OCI-LY7 (cell line): ENCODE measurements around the gene CECR2. TPM values are rescaled to one million over a fixed set of nuclear protein-coding genes. Genes with fewer than 3 reads are reported as not detected.

Source experiments
- BruUV-seq: library from RNA; stranded (reverse); fragments of 400-500 nt; replicated peaks from 2 replicates; lab custom pipeline; 2021; lab: Mats Ljungman, UMichigan
- CTCF ChIA-PET: fragments of 300-600 bp; sonication (Branson Sonifier 250); formaldehyde crosslinking; loops from one replicate; lab custom pipeline; 2022; ENCODE audit warnings: antibody characterized with exemption; ENCODE audit not compliant: unreplicated experiment; lab: Charles Lee
- POLR2A ChIA-PET: fragments of 300-600 bp; sonication (Branson Sonifier 250); formaldehyde crosslinking; loops from one replicate; lab custom pipeline; 2022; ENCODE audit warnings: antibody characterized with exemption; lab: Charles Lee
- DNase-seq: peaks from one replicate; pipeline ENCODE4 v3.0.0-alpha.2; 2015; ENCODE audit warnings: low spot score
- H2AFZ ChIP-seq: fragments of 200-600 bp; sonication (generic), shearing (Covaris generic); 2 replicates; pipeline ENCODE4 v1.6.1; 2014; ENCODE audit warnings: mild to moderate bottlenecking, antibody characterized with exemption, low read length, moderate library complexity
- H3K27ac ChIP-seq: fragments of 200-600 bp; sonication (generic); 2 replicates; pipeline ENCODE4 v1.5.1; 2014; ENCODE audit warnings: mixed run types, low read depth, mild to moderate bottlenecking, moderate library complexity, low read length, inconsistent platforms; ENCODE audit not compliant: poor library complexity, severe bottlenecking
- H3K36me3 ChIP-seq: fragments of 200-600 bp; sonication (generic); 2 replicates; pipeline ENCODE4 v1.6.1; 2014; ENCODE audit warnings: mild to moderate bottlenecking, antibody characterized with exemption, low read length, moderate library complexity, mixed read lengths; ENCODE audit not compliant: insufficient read depth
- H3K4me1 ChIP-seq: fragments of 200-600 bp; sonication (generic); 2 replicates; pipeline ENCODE4 v1.5.1; 2014; ENCODE audit warnings: mild to moderate bottlenecking, low read length; ENCODE audit not compliant: insufficient read depth, poor library complexity, severe bottlenecking
- H3K4me2 ChIP-seq: fragments of 200-600 bp; sonication (generic); 2 replicates; pipeline ENCODE4 v1.6.1; 2014; ENCODE audit warnings: mild to moderate bottlenecking, low read length
- H3K4me3 ChIP-seq: fragments of 200-600 bp; sonication (generic); 2 replicates; pipeline ENCODE4 v1.5.1; 2014; ENCODE audit warnings: mild to moderate bottlenecking, low read depth, low read length; ENCODE audit not compliant: poor library complexity, severe bottlenecking
- H3K79me2 ChIP-seq: fragments of 200-600 bp; sonication (generic); 2 replicates; pipeline ENCODE4 v1.6.1; 2016; ENCODE audit warnings: low read depth, mild to moderate bottlenecking, low read length, moderate library complexity, mixed read lengths; ENCODE audit not compliant: insufficient read depth
- H3K9me2 ChIP-seq: fragments of 200-600 bp; sonication (generic); 2 replicates; pipeline ENCODE4 v1.6.1; 2016; ENCODE audit warnings: mild to moderate bottlenecking, low read length, mixed read lengths; ENCODE audit not compliant: insufficient read depth
- H3K9me3 ChIP-seq: fragments of 200-600 bp; sonication (generic); 2 replicates; pipeline ENCODE4 v1.6.1; 2014; ENCODE audit warnings: mild to moderate bottlenecking, mixed run types, low read length, mixed read lengths
- H4K20me1 ChIP-seq: fragments of 200-600 bp; sonication (generic); 2 replicates; pipeline ENCODE4 v1.6.1; 2014; ENCODE audit warnings: mild to moderate bottlenecking, antibody characterized with exemption, low read length, moderate library complexity, mixed read lengths; ENCODE audit not compliant: insufficient read depth
- CTCF ChIP-seq: fragments of 200-600 bp; sonication (generic); conservative IDR thresholded peaks from 2 replicates; pipeline ENCODE4 v1.5.1; 2014; ENCODE audit warnings: mild to moderate bottlenecking, antibody characterized with exemption, low read length, moderate library complexity, mixed read lengths
- EZH2phosphoT487 ChIP-seq: fragments of 200-600 bp; sonication (generic); IDR thresholded peaks from 2 replicates; pipeline ENCODE4 v1.6.1; 2018; ENCODE audit warnings: low read depth, borderline replicate concordance, mild to moderate bottlenecking, mixed run types, antibody characterized with exemption, low read length, moderate library complexity, mixed read lengths
- intact Hi-C: fragments of 100-400 bp; cut with micrococcal nuclease; formaldehyde crosslinking; loops from one replicate; pipeline ENCODE4 v1.10.0; 2022; ENCODE audit not compliant: unreplicated experiment
- total RNA-seq, 2 experiments: library from RNA; depleted of rRNA in 1 of 2; stranded (reverse); fragments of >200 nt in 1 of 2; shearing (Covaris generic) in 1 of 2; gene quantifications; 2 replicates each; pipeline ENCODE4 v1.2.3, GENCODE V29; 2014 to 2022

CECR2 gene
- total RNA-seq, 2 experiments from 2014 or later = 0.09 to 0.53 TPM

GRCh38 chr22:17418890-17419324 is 49.6 kb downstream of the CECR2 start:
- TF ChIP-seq CTCF (no peak), EZH2phosphoT487 (no peak)
- no peak overlapping the region for H3K4me2 ChIP-seq
- no peaks in the 10 kb centered on the region for H3K9me2 ChIP-seq
- CTCF ChIA-PET = interaction anchor here (1.2 kb wide), 1 partner anchor 17 kb away, joined by 3 read pairs; no protein-coding TSS in a partner anchor
- BruUV-seq = no TSS peak
- POLR2A ChIA-PET = interaction anchor here (0.5 to 2.6 kb wide), 5 partner anchors 17 to 199 kb away, joined by 3 to 9 read pairs (median 3); no protein-coding TSS in a partner anchor
- H3K4me3 ChIP-seq = no peak overlapping the region
- H4K20me1 ChIP-seq = no peaks in the 10 kb centered on the region
- H3K27ac ChIP-seq = no peak overlapping the region
- intact Hi-C loops = no loop called here
- no peak for DNase-seq
- no peaks in the 10 kb centered on the region for H3K79me2 ChIP-seq
- no peaks in the 10 kb centered on the region for H3K36me3 ChIP-seq
- H2AFZ ChIP-seq = no peak overlapping the region
- H3K4me1 ChIP-seq = no peaks in the 10 kb centered on the region
- no peaks in the 10 kb centered on the region for H3K9me3 ChIP-seq

- no peak for DNase-seq
- ChIA-PET CTCF (interaction anchor here (1.2 kb wide), 1 partner anchor 16 kb away, joined by 3 read pairs; no protein-coding TSS in a partner anchor), POLR2A (interaction anchor here (0.5 to 2.6 kb wide), 2 partner anchors 17 to 116 kb away, joined by 3 to 9 read pairs; no protein-coding TSS in a partner anchor)
- Histone ChIP-seq H3K36me3 (no peaks in the 10 kb centered on the region), H3K4me2 (no peak overlapping the region), H3K9me3 (no peaks in the 10 kb centered on the region), H3K27ac (no peak overlapping the region), H3K79me2 (no peaks in the 10 kb centered on the region), H3K9me2 (no peaks in the 10 kb centered on the region), H3K4me3 (no peak overlapping the region), H4K20me1 (no peaks in the 10 kb centered on the region), H3K4me1 (no peaks in the 10 kb centered on the region), H2AFZ (no peak overlapping the region)
- intact Hi-C loops = no loop called here
- BruUV-seq = no TSS peak
- TF ChIP-seq EZH2phosphoT487 (no peak), CTCF (no peak)
These were observed 50.1 kb downstream of the CECR2 start for GRCh38 chr22:17419348-17419747.

GRCh38 chr22:17422736-17423343 is 53.6 kb downstream of the CECR2 start:
- Histone ChIP-seq H4K20me1 (no peaks in the 10 kb centered on the region), H3K9me3 (no peaks in the 10 kb centered on the region), H3K4me2 (no peak overlapping the region), H3K4me3 (no peak overlapping the region), H3K9me2 (no peaks in the 10 kb centered on the region), H3K79me2 (no peaks in the 10 kb centered on the region), H3K4me1 (no peaks in the 10 kb centered on the region), H3K27ac (no peak overlapping the region), H3K36me3 (no peaks in the 10 kb centered on the region), H2AFZ (no peak overlapping the region)
- TF ChIP-seq EZH2phosphoT487 (no peak), CTCF (no peak)
- no peak for DNase-seq
- no TSS peak for BruUV-seq
- POLR2A ChIA-PET = no interaction called here
- intact Hi-C loops = no loop called here
- CTCF ChIA-PET = no interaction called here
